Measurements from ENCODE around the gene SRCAP.

DNA sequence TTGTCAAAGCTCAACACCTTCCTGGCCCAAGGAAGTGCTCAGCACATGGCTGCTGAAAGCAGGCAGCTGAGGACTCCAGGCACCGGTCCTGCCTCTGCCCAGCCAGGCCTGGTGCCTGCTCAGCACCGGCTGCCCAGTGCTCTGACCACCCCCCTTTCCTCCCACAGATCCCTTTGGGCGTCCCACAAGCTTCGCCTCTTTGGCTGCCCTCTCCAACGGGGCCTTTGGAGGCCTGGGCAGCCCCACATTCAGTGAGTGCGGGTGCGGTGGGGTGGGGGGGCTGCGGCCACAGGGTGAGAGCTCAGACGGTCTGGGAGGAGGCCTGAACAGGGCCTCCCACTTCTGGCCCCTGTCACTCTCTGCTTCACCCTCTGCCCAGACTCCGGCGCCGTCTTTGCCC is 30.6 kb upstream of the SRCAP start:
- TF ChIP-seq, protein P1, sequence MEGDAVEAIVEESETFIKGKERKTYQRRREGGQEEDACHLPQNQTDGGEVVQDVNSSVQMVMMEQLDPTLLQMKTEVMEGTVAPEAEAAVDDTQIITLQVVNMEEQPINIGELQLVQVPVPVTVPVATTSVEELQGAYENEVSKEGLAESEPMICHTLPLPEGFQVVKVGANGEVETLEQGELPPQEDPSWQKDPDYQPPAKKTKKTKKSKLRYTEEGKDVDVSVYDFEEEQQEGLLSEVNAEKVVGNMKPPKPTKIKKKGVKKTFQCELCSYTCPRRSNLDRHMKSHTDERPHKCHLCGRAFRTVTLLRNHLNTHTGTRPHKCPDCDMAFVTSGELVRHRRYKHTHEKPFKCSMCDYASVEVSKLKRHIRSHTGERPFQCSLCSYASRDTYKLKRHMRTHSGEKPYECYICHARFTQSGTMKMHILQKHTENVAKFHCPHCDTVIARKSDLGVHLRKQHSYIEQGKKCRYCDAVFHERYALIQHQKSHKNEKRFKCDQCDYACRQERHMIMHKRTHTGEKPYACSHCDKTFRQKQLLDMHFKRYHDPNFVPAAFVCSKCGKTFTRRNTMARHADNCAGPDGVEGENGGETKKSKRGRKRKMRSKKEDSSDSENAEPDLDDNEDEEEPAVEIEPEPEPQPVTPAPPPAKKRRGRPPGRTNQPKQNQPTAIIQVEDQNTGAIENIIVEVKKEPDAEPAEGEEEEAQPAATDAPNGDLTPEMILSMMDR (IDR thresholded peaks at IDR 0.05; ENCODE audit: low read length), result no peak
- no peak for TF ChIP-seq EZH2 (optimal IDR thresholded peaks at IDR 0.05; ENCODE audit: low read depth, low read length)

Measured in MM.1S (cell line).